Vagina (tissue), 2 donors: Measurements from ENCODE around the gene FOXR1. TPM values are rescaled to one million over a fixed set of nuclear protein-coding genes. Genes with fewer than 3 reads are reported as not detected.
A peak's percentile ranks its signal among the peaks of the same experiment; 100 is the strongest.

ENCODE experiments used
- DNase-seq, 2 donors: peaks; one replicate each; pipeline ENCODE4 v3.0.0-alpha.2; 2017; ENCODE audit errors: extremely low spot score in 2 of 2
- H3K27ac ChIP-seq: fragments of 200-600 bp; sonication (generic); one replicate; pipeline ENCODE4 v1.5.1; 2019
- H3K27me3 ChIP-seq: fragments of 200-600 bp; sonication (generic); one replicate; pipeline ENCODE4 v1.5.1; 2019
- H3K36me3 ChIP-seq, 2 donors: fragments of 200-600 bp; sonication (generic); one replicate each; pipeline ENCODE4 v1.5.1; 2017 to 2019
- H3K4me1 ChIP-seq: fragments of 200-600 bp; sonication (generic); one replicate; pipeline ENCODE4 v1.5.1; 2019
- H3K4me3 ChIP-seq, 2 donors: fragments of 200-600 bp; sonication (generic); 1 replicate in 1 of 2; 2 replicates in 1 of 2; pipeline ENCODE4 v1.5.1; 2016 to 2019
- H3K9me3 ChIP-seq: fragments of 200-600 bp; sonication (generic); one replicate; pipeline ENCODE4 v1.5.1; 2019
- CTCF ChIP-seq, 3 experiments: fragments of 450-650 bp in 2 of 3; fragments of 200-600 bp in 1 of 3; sonication (generic) in 1 of 3; IDR thresholded peaks; one replicate each; pipeline ENCODE4 v1.5.1; 2017 to 2019; ENCODE audit warnings: antibody characterized with exemption in 3 of 3, mild to moderate bottlenecking in 2 of 3, moderate library complexity in 2 of 3
- POLR2A ChIP-seq, 2 donors: fragments of 450-650 bp; IDR thresholded peaks; one replicate each; pipeline ENCODE4 v1.6.1; 2017; ENCODE audit warnings: antibody characterized with exemption in 2 of 2, mild to moderate bottlenecking in 2 of 2, moderate library complexity in 2 of 2
- POLR2AphosphoS5 ChIP-seq, 2 donors: sonication (generic); formaldehyde crosslinking; IDR thresholded peaks; one replicate each; pipeline ENCODE4 v1.9.0; 2017; ENCODE audit warnings: antibody characterized with exemption in 2 of 2, mild to moderate bottlenecking in 2 of 2, low read depth in 1 of 2; ENCODE audit not compliant: insufficient read depth in 1 of 2
- intact Hi-C: fragments of 100-400 bp; cut with DNase I; formaldehyde crosslinking; loops from one replicate; pipeline ENCODE4 v1.15.1; 2023
- total RNA-seq: library from RNA; depleted of rRNA; stranded (reverse); fragments of >200 nt; gene quantifications from one replicate; pipeline ENCODE4 v1.2.3, GENCODE V29; 2016

Gene FOXR1
- total RNA-seq, 1 donor from 2014 or later, result not detected

DNA sequence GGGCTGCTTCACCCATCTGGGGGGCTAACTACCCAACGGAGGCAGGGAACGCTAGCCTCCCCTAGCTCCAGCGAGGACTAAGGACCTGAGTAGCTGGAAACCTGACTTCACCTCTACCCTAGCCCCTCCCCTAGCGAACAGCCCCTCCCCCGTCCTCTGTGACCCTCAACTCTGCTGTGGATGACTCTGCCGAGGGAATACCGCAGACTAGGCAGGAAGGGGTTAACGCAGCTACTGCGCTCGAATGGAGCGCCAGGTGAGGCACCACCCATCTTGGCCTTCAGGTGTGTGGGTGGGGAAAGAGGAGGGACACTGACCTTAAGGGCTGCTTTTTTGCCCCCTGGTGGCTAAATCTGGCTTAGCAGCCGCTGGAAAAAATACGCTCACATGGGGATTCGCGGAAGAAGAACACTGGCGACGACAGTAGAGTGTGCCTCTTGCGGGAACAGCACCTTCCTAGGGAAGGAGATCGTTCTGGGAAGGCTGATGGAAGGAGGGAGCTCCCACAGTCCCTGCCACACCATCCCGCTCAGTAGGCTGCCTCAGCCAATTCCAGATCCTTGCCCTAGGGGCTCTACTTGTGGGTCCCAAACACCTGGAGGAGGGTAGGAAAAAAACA, 41.4 kb upstream of the FOXR1 start:
- H3K9me3 ChIP-seq, result no peaks in the 10 kb centered on the region
- intact Hi-C loops, result no loop called here
- peak overlapping the region; percentile 64 to 89 for H3K4me3 ChIP-seq
- peak overlapping the region; percentile 96 for H3K27ac ChIP-seq
- DNase-seq, result peak in 1 of 2 donors; percentile 94
- no peaks in the 10 kb centered on the region for H3K36me3 ChIP-seq
- H3K27me3 ChIP-seq, result no peaks in the 10 kb centered on the region
- TF ChIP-seq POLR2A (IDR thresholded peaks at IDR 0.05), result no peak
- TF ChIP-seq POLR2AphosphoS5 (IDR thresholded peaks at IDR 0.05; ENCODE audit: insufficient read depth in 1 of 2, low read depth in 1 of 2), result peak; percentile 64 to 83
- TF ChIP-seq CTCF (IDR thresholded peaks at IDR 0.05), result peak; percentile 92 to 96 (median 93)
- peaks cover 39% of the 10 kb centered on the region for H3K4me1 ChIP-seq

- peaks cover 36% of the 10 kb centered on the region for H3K4me1 ChIP-seq
These were observed 40.0 kb upstream of the FOXR1 start for GRCh38 chr11:118931571-118931970.

GRCh38 chr11:118933486-118933885, 38.1 kb upstream of the FOXR1 start:
- no peak overlapping the region for H3K4me3 ChIP-seq

More at GRCh38 chr11:118931571-118931970, 40.0 kb upstream of the FOXR1 start:
- no peak for DNase-seq
- Histone ChIP-seq H3K27me3 (no peaks in the 10 kb centered on the region), H3K36me3 (no peaks in the 10 kb centered on the region), H3K9me3 (no peaks in the 10 kb centered on the region), H3K4me3 (no peak overlapping the region), H3K27ac (no peak overlapping the region)
- intact Hi-C loops, result no loop called here
- TF ChIP-seq POLR2AphosphoS5 (IDR thresholded peaks at IDR 0.05; ENCODE audit: insufficient read depth in 1 of 2, low read depth in 1 of 2) (no peak), POLR2A (IDR thresholded peaks at IDR 0.05) (no peak), CTCF (IDR thresholded peaks at IDR 0.05) (no peak)

GRCh38 chr11:118935376-118935775, 36.2 kb upstream of the FOXR1 start:
- Histone ChIP-seq H3K9me3 (no peaks in the 10 kb centered on the region), H3K4me1 (peaks cover 28% of the 10 kb centered on the region), H3K27me3 (no peaks in the 10 kb centered on the region), H3K36me3 (no peaks in the 10 kb centered on the region), H3K27ac (no peak overlapping the region), H3K4me3 (no peak overlapping the region)
- intact Hi-C loops, result no loop called here
- no peak for DNase-seq
- TF ChIP-seq POLR2A (IDR thresholded peaks at IDR 0.05), result no peak
- no peak for TF ChIP-seq POLR2AphosphoS5 (IDR thresholded peaks at IDR 0.05; ENCODE audit: insufficient read depth in 1 of 2, low read depth in 1 of 2)
- TF ChIP-seq CTCF (IDR thresholded peaks at IDR 0.05), result no peak

More at GRCh38 chr11:118933486-118933885, 38.1 kb upstream of the FOXR1 start:
- Histone ChIP-seq H3K27me3 (no peaks in the 10 kb centered on the region), H3K36me3 (no peaks in the 10 kb centered on the region), H3K9me3 (no peaks in the 10 kb centered on the region), H3K27ac (peak overlapping the region; percentile 58), H3K4me1 (peaks cover 23% of the 10 kb centered on the region)
- intact Hi-C loops, result no loop called here
- TF ChIP-seq CTCF (IDR thresholded peaks at IDR 0.05) (no peak), POLR2AphosphoS5 (IDR thresholded peaks at IDR 0.05; ENCODE audit: insufficient read depth in 1 of 2, low read depth in 1 of 2) (peak in 1 of 2 donors; percentile 53)
- no peak for DNase-seq
